IMR-90 (cell line): ENCODE measurements around the gene BTBD10. TPM values are rescaled to one million over a fixed set of nuclear protein-coding genes. Genes with fewer than 3 reads are reported as not detected.

ENCODE experiments used
- ATAC-seq: fragments of 200-7000 bp; cut with Tn5 transposase; 2 replicates; pipeline ENCODE4 v1.9.1; 2020; ENCODE audit warnings: low read depth, mild to moderate bottlenecking, moderate library complexity
- Bru-seq: library from RNA; stranded (reverse); fragments of 400-500 nt; gene quantifications from one replicate; lab custom pipeline; 2021; lab: Mats Ljungman, UMichigan
- BruChase-seq, 2 experiments: library from RNA; stranded (reverse); fragments of 400-500 nt; gene quantifications; one replicate each; lab custom pipeline; 2021; lab: Mats Ljungman, UMichigan
- BruUV-seq: library from RNA; stranded (reverse); fragments of 400-500 nt; replicated peaks from 2 replicates; lab custom pipeline; 2021; lab: Mats Ljungman, UMichigan
- CTCF ChIA-PET: fragments of 300-600 bp; formaldehyde crosslinking; extraction: SDS; loops from one replicate; lab custom pipeline; 2021; ENCODE audit warnings: antibody characterized with exemption; lab: Yijun Ruan, JAX
- POLR2A ChIA-PET: fragments of 300-600 bp; sonication (Branson Sonifier 250); formaldehyde crosslinking; loops from one replicate; lab custom pipeline; 2022; ENCODE audit warnings: antibody characterized with exemption; ENCODE audit not compliant: unreplicated experiment; lab: Charles Lee
- DNase-seq: peaks from one replicate; pipeline ENCODE4 v3.0.0; 2013
- H2AFZ ChIP-seq: replicated peaks from 2 replicates; pipeline ENCODE3; 2013; ENCODE audit warnings: low read length, mild to moderate bottlenecking; ENCODE audit not compliant: poor library complexity
- H2AK5ac ChIP-seq: 2 replicates; pipeline ENCODE4 v1.6.1; 2013; ENCODE audit warnings: low read depth, low read length, inconsistent platforms
- H2AK9ac ChIP-seq: replicated peaks from 2 replicates; pipeline ENCODE3; 2013; ENCODE audit warnings: mild to moderate bottlenecking, low read depth, low read length, moderate library complexity; ENCODE audit not compliant: poor library complexity
- H2BK120ac ChIP-seq: 2 replicates; pipeline ENCODE4 v1.6.1; 2013; ENCODE audit warnings: low read depth, low read length, inconsistent platforms
- H2BK15ac ChIP-seq: 3 replicates; pipeline ENCODE4 v1.6.1; 2013; ENCODE audit warnings: low read depth, low read length, inconsistent platforms
- H2BK20ac ChIP-seq: 2 replicates; pipeline ENCODE4 v1.6.1; 2013; ENCODE audit warnings: low read depth, mild to moderate bottlenecking, inconsistent platforms, low read length, moderate library complexity
- H2BK5ac ChIP-seq: 2 replicates; pipeline ENCODE4 v1.6.1; 2013; ENCODE audit warnings: mild to moderate bottlenecking, low read depth, low read length, inconsistent platforms; ENCODE audit not compliant: poor library complexity, severe bottlenecking
- H3K14ac ChIP-seq: replicated peaks from 2 replicates; pipeline ENCODE4 v1.6.1; 2013; ENCODE audit warnings: low read depth, low read length, inconsistent platforms
- H3K18ac ChIP-seq: 2 replicates; pipeline ENCODE4 v1.6.1; 2013; ENCODE audit warnings: low read depth, low read length, control low read depth
- H3K23ac ChIP-seq: 2 replicates; pipeline ENCODE4 v1.6.1; 2013; ENCODE audit warnings: low read depth, low read length, inconsistent platforms
- H3K27ac ChIP-seq: 2 replicates; pipeline ENCODE4 v1.5.1; 2013; ENCODE audit warnings: mild to moderate bottlenecking, control low read depth, low read length; ENCODE audit not compliant: insufficient read depth
- H3K27me3 ChIP-seq: 2 replicates; pipeline ENCODE4 v1.6.1; 2013; ENCODE audit warnings: low read length; ENCODE audit not compliant: control insufficient read depth, insufficient read depth
- H3K36me3 ChIP-seq: 2 replicates; pipeline ENCODE4 v1.6.1; 2013; ENCODE audit warnings: low read length, mixed read lengths; ENCODE audit not compliant: control insufficient read depth, insufficient read depth
- H3K4ac ChIP-seq: 2 replicates; pipeline ENCODE4 v1.6.1; 2013; ENCODE audit warnings: low read depth, low read length, inconsistent platforms
- H3K4me1 ChIP-seq: 2 replicates; pipeline ENCODE4 v1.6.1; 2013; ENCODE audit warnings: low read length, mixed read lengths; ENCODE audit not compliant: control insufficient read depth, insufficient read depth
- H3K4me2 ChIP-seq: 2 replicates; pipeline ENCODE4 v1.6.1; 2013; ENCODE audit warnings: low read depth, mild to moderate bottlenecking, control low read depth, low read length, moderate library complexity
- H3K4me3 ChIP-seq: 2 replicates; pipeline ENCODE4 v1.5.1; 2013; ENCODE audit warnings: low read depth, mild to moderate bottlenecking, control low read depth, low read length, moderate library complexity; ENCODE audit not compliant: insufficient read depth
- H3K56ac ChIP-seq: 2 replicates; pipeline ENCODE4 v1.6.1; 2013; ENCODE audit warnings: low read length, inconsistent platforms; ENCODE audit not compliant: insufficient read depth; ENCODE audit errors: extremely low read depth
- H3K79me1 ChIP-seq, 2 experiments: 2 replicates each; pipeline ENCODE4 v1.6.1; 2013; ENCODE audit warnings: low read length in 2 of 2, inconsistent platforms in 1 of 2, low read depth in 1 of 2
- H3K9ac ChIP-seq: 2 replicates; pipeline ENCODE4 v1.6.1; 2013; ENCODE audit warnings: low read depth, low read length, control low read depth
- H3K9me1 ChIP-seq: 2 replicates; pipeline ENCODE4 v1.6.1; 2013; ENCODE audit warnings: low read length, inconsistent platforms; ENCODE audit not compliant: insufficient read depth
- H3K9me3 ChIP-seq: 2 replicates; pipeline ENCODE4 v1.6.1; 2013; ENCODE audit warnings: low read length; ENCODE audit not compliant: control insufficient read depth, insufficient read depth
- H4K20me1 ChIP-seq: 2 replicates; pipeline ENCODE4 v1.6.1; 2013; ENCODE audit warnings: low read length, inconsistent platforms; ENCODE audit not compliant: insufficient read depth
- H4K5ac ChIP-seq: 2 replicates; pipeline ENCODE4 v1.6.1; 2013; ENCODE audit warnings: mild to moderate bottlenecking, low read depth, low read length, control low read depth
- H4K8ac ChIP-seq, 2 experiments: 2 replicates each; pipeline ENCODE4 v1.6.1; 2013; ENCODE audit warnings: low read depth in 2 of 2, low read length in 2 of 2, control low read depth in 1 of 2, inconsistent platforms in 1 of 2
- H4K91ac ChIP-seq: 2 replicates; pipeline ENCODE4 v1.6.1; 2013; ENCODE audit warnings: low read depth, low read length, inconsistent platforms; ENCODE audit not compliant: insufficient read depth
- BHLHE40 ChIP-seq: fragments of 150-350 bp; IDR thresholded peaks from 2 replicates; pipeline ENCODE4 v1.6.1; 2016; ENCODE audit warnings: mild to moderate bottlenecking, low read depth, low read length
- CEBPB ChIP-seq: IDR thresholded peaks from 2 replicates; pipeline ENCODE4 v1.6.1; 2012; ENCODE audit warnings: low read depth, low read length, improper control_type of control experiment
- CTCF ChIP-seq: conservative IDR thresholded peaks from 2 replicates; pipeline ENCODE4 v1.5.1; 2012; ENCODE audit warnings: mild to moderate bottlenecking, low read depth, low read length, improper control_type of control experiment
- FOS ChIP-seq: fragments of 150-350 bp; IDR thresholded peaks from 2 replicates; pipeline ENCODE4 v1.6.1; 2016; ENCODE audit warnings: low read depth, low read length
- MAFK ChIP-seq: IDR thresholded peaks from 2 replicates; pipeline ENCODE4 v1.6.1; 2012; ENCODE audit warnings: low read depth, low read length, improper control_type of control experiment
- MAZ ChIP-seq: IDR thresholded peaks from 2 replicates; pipeline ENCODE4 v1.6.1; 2012; ENCODE audit warnings: low read depth, mild to moderate bottlenecking, low read length, improper control_type of control experiment, moderate library complexity, borderline replicate concordance
- MXI1 ChIP-seq: IDR thresholded peaks from 2 replicates; pipeline ENCODE4 v1.6.1; 2012; ENCODE audit warnings: low read depth, mild to moderate bottlenecking, low read length, moderate library complexity, borderline replicate concordance
- NFE2L2 ChIP-seq: fragments of 150-350 bp; IDR thresholded peaks from 2 replicates; pipeline ENCODE4 v1.6.1; 2016; ENCODE audit warnings: low read depth, mild to moderate bottlenecking, low read length
- POLR2A ChIP-seq: IDR thresholded peaks from 2 replicates; pipeline ENCODE4 v1.6.1; 2012; ENCODE audit warnings: mild to moderate bottlenecking, low read depth, low read length
- RAD21 ChIP-seq: IDR thresholded peaks from 2 replicates; pipeline ENCODE4 v1.6.1; 2012; ENCODE audit warnings: low read length, improper control_type of control experiment
- RCOR1 ChIP-seq: IDR thresholded peaks from 2 replicates; pipeline ENCODE4 v1.6.1; 2012; ENCODE audit warnings: mild to moderate bottlenecking, low read length, improper control_type of control experiment; ENCODE audit not compliant: insufficient replicate concordance
- WGBS, 2 experiments: methylation state at CpG; one replicate each; pipeline versions ENCODE4 v1.1.5 to v1.1.7; 2013; ENCODE audit warnings: missing lambda C conversion rate in 2 of 2; ENCODE audit not compliant: insufficient read length in 1 of 2; ENCODE audit errors: extremely low coverage in 2 of 2; 5-methylcytosine and 5-hydroxymethylcytosine counted together
- dilution Hi-C: fragments of 300-500 bp; cut with HindIII; formaldehyde crosslinking; loops from one replicate; pipeline ENCODE4 v1.14.3; 2018; ENCODE audit warnings: low sequenced_read_pairs; ENCODE audit not compliant: unreplicated experiment
- in situ Hi-C: fragments of 300-500 bp; cut with MboI; formaldehyde crosslinking; loops from 3 replicates; pipeline ENCODE4 v1.14.3; 2019; ENCODE audit warnings: low sequenced_read_pairs, inconsistent platforms, mixed read lengths
- intact Hi-C: fragments of 100-400 bp; cut with micrococcal nuclease; formaldehyde crosslinking; loops from 2 replicates; pipeline ENCODE4 v1.10.0; 2022
- long read RNA-seq: library from polyadenylated mRNA; unstranded; transcript quantifications from one replicate; pipeline ENCODE4 v2.0.0, GENCODE V29; 2021; ENCODE audit not compliant: unreplicated experiment
- polyA plus RNA-seq, 3 experiments: library from polyadenylated mRNA; depleted of rRNA; stranded (reverse); fragments of >200 nt; gene quantifications; 2 replicates each; pipeline ENCODE4 v1.2.3, GENCODE V29; 2012; ENCODE audit warnings: low replicate concordance in 1 of 3
- total RNA-seq: library from RNA; depleted of rRNA; stranded (reverse); fragments of >200 nt; gene quantifications from 2 replicates; pipeline ENCODE4 v1.2.3, GENCODE V29; 2012; rRNA removed
- TF ChIP-seq, protein P1 (sequence below): fragments of 150-350 bp; IDR thresholded peaks from 2 replicates; pipeline ENCODE4 v1.6.1; 2017; ENCODE audit warnings: mild to moderate bottlenecking, antibody characterized with exemption, low read length, low read depth

Gene BTBD10
- total RNA-seq (59.9 and 84.2 TPM in 2 replicates), polyA plus RNA-seq (2012; rRNA removed) (25.4 and 32.5 TPM in 2 replicates), Bru-seq, nascent RNA (percentile 83 among the genes with signal in this experiment), BruChase-seq, experiment 1, labeled RNA remaining after a 6-hour chase (percentile 63 among the genes with signal in this experiment), BruChase-seq, experiment 2, labeled RNA remaining after a 2-hour chase (percentile 77 among the genes with signal in this experiment)
- polyA plus RNA-seq (2012; cell fraction: cytosol; rRNA removed) = 6.9 and 9.2 TPM in 2 replicates
- polyA plus RNA-seq (2012; cell fraction: nucleus; rRNA removed; ENCODE audit: low replicate concordance) = 5.0 and 34.6 TPM in 2 replicates
- long read RNA-seq, transcript BTBD10-208 (8 exons, 1,662 nt) = minor isoform, 19 of 59 reads
- long read RNA-seq, transcript BTBD10-201 (9 exons, 2,504 nt) = major isoform, 24 of 59 reads
- long read RNA-seq, partial matches to known transcripts = 1 of 59 reads
- long read RNA-seq, other reads (novel, unspliced or antisense) = 15 of 59 reads

DNA sequence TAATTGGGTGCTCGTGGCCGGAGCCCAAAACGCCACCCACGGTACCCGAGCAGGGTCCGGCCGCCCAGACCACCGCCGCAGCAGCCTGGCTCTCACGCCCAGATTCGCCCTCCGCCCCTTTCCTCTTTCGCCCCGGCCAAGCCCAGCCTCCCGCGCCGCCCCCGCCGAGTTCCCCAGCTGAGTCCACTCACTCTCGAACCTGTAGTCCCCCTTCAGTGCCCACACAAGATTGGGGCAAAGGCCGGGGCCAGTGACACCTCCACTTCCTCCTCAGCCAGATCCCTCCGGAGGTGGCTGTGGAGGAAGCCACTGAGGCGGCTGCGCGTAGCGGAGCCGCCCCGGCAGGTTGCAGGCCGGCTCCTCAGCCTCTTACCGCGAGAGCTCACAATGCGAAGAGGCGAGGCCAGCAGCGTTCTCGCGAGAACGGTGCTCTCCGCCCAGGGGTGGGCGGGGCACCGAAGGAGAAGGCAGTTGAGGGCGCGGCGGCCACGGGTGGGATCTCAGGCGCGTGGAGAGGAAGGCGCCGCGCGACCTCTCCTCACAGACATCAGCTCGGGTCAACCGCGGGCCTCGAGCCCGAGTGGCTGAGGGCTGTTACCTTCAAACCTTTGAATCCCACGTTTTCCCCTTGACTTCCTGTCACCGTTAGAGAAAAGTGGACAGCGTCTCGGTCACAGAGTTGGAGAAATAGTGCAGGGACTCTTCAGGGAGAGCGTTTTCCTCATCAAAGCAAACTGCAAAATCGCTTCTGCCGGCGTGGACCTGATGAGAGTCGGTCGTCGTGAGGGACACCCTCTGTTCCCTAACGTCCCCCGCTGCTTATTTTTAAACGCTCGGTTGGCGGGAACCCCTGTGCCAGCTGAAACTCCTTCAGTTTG, at the start of gene BTBD10:
Gene BTBD10, minus strand, starts transcription at position 322 of the 878 bp plus-strand sequence. CDS start 18,098 bp downstream, outside the sequence.
- BruUV-seq = no TSS peak
- peaks cover 3% of the 10 kb centered on the region for H3K4me1 ChIP-seq
- peaks cover 6% of the 10 kb centered on the region for H3K27me3 ChIP-seq
- peak within 1 kb of the TSS; percentile 83 for H3K27ac ChIP-seq
- peak within 1 kb of the TSS; percentile 91 for H3K56ac ChIP-seq
- peak within 1 kb of the TSS; percentile 95 for H3K4me2 ChIP-seq
- intact Hi-C loops = loop anchor here (5.0 to 10.0 kb wide), 2 partner anchors 188 to 256 kb away; partner anchors contain the start of gene BMAL1
- H2AK5ac ChIP-seq = peak within 1 kb of the TSS; percentile 59
- POLR2A ChIA-PET = interaction anchor here (0.6 to 0.9 kb wide), 4 partner anchors 13 to 250 kb away, joined by 3 to 7 read pairs (median 5); no protein-coding TSS in a partner anchor
- H4K91ac ChIP-seq = peak within 1 kb of the TSS; percentile 83
- H2BK20ac ChIP-seq = 0 out of 2 replicates have a peak within 1 kb of the TSS, but pooled peaks have one; percentile 42
- DNase-seq (peak; percentile 93), ATAC-seq (peak; percentile 98)
- H4K8ac ChIP-seq = peak within 1 kb of the TSS; percentile 87 to 95
- peak within 1 kb of the TSS; percentile 96 for H3K9ac ChIP-seq
- H2BK120ac ChIP-seq = peak within 1 kb of the TSS; percentile 86
- H3K4me3 ChIP-seq = peak within 1 kb of the TSS; percentile 82
- peak within 1 kb of the TSS; percentile 96 for H3K14ac ChIP-seq
- H3K36me3 ChIP-seq = no peaks in the 10 kb centered on the region
- peak within 1 kb of the TSS; percentile 93 for H2AK9ac ChIP-seq
- CTCF ChIA-PET = interaction anchor here (0.9 kb wide), 1 partner anchor 78 kb away, joined by 3 read pairs; no protein-coding TSS in a partner anchor
- peak within 1 kb of the TSS; percentile 53 for H3K18ac ChIP-seq
- H3K79me1 ChIP-seq = peaks cover 4 to 32% of the 10 kb centered on the region in 2 experiments; a peak in 3 of 4 replicates
- peak within 1 kb of the TSS; percentile 18; the same call in 1 of the 3 replicates for H2BK15ac ChIP-seq
- H3K9me1 ChIP-seq = no peaks in the 10 kb centered on the region
- peak within 1 kb of the TSS; percentile 99 for H2AFZ ChIP-seq
- H4K5ac ChIP-seq = peak within 1 kb of the TSS; percentile 63
- no peaks in the 10 kb centered on the region; the same call in 1 of the 2 replicates for H4K20me1 ChIP-seq
- peak within 1 kb of the TSS; percentile 95 for H3K23ac ChIP-seq
- H3K9me3 ChIP-seq = no peaks in the 10 kb centered on the region
- in situ Hi-C loops = no loop called here
- WGBS, 2 experiments = 2% methylated on average over 18 of the region's 71 CpGs; no CpG with 5 or more reads in 1 of the 2 experiments
- dilution Hi-C loops = no loop called here
- peak within 1 kb of the TSS; percentile 80 for H2BK5ac ChIP-seq
- H3K4ac ChIP-seq = peak within 1 kb of the TSS; percentile 95
- TF ChIP-seq CTCF (no peak), RAD21 (no peak), NFE2L2 (no peak), MAFK (no peak), CEBPB (no peak), MAZ (peak; percentile 87; the same call in 1 of the 2 replicates), BHLHE40 (no peak), FOS (no peak), POLR2A (peak; percentile 85), RCOR1 (no peak), MXI1 (peak; percentile 89)
- TF ChIP-seq, protein P1, sequence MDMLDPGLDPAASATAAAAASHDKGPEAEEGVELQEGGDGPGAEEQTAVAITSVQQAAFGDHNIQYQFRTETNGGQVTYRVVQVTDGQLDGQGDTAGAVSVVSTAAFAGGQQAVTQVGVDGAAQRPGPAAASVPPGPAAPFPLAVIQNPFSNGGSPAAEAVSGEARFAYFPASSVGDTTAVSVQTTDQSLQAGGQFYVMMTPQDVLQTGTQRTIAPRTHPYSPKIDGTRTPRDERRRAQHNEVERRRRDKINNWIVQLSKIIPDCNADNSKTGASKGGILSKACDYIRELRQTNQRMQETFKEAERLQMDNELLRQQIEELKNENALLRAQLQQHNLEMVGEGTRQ = no peak
